Mesodermal cell (in vitro differentiated cells): ENCODE results near the gene SEC22A.

Experiments used
- H3K27ac ChIP-seq: 2 replicates; pipeline ENCODE4 v1.7.0; 2013; ENCODE audit warnings: mild to moderate bottlenecking, low read depth, low read length, moderate library complexity; ENCODE audit not compliant: severe bottlenecking
- H3K36me3 ChIP-seq: 2 replicates; pipeline ENCODE4 v1.7.1; 2013; ENCODE audit warnings: mild to moderate bottlenecking, low read length, moderate library complexity; ENCODE audit not compliant: control insufficient read depth, insufficient read depth
- H3K4me1 ChIP-seq: one replicate; pipeline ENCODE4 v1.7.1; 2013; ENCODE audit warnings: mild to moderate bottlenecking, low read length; ENCODE audit not compliant: insufficient read depth, control insufficient read depth, poor library complexity, severe bottlenecking
- H3K4me3 ChIP-seq: 2 replicates; pipeline ENCODE4 v1.7.0; 2013; ENCODE audit warnings: low read length, control low read depth, mild to moderate bottlenecking; ENCODE audit not compliant: insufficient read depth, poor library complexity, severe bottlenecking; ENCODE audit errors: extremely low read depth
- H3K9me3 ChIP-seq: 2 replicates; pipeline ENCODE4 v1.7.1; 2013; ENCODE audit warnings: mild to moderate bottlenecking, low read length, moderate library complexity; ENCODE audit not compliant: control insufficient read depth
- WGBS, 2 experiments: methylation state at CpG; one replicate each; pipeline ENCODE4 v1.1.5; 2013; ENCODE audit warnings: missing lambda C conversion rate in 2 of 2; ENCODE audit not compliant: insufficient coverage in 2 of 2; 5-methylcytosine and 5-hydroxymethylcytosine counted together

The SEC22A gene

GRCh38 chr3:123287051-123287961 lies 85.6 kb downstream of the SEC22A start:
- H3K4me3 ChIP-seq: no peak overlapping the region
- WGBS, 2 experiments: 86 to 88% methylated on average over 12 to 13 of the region's 14 CpGs
- H3K27ac ChIP-seq: no peak overlapping the region
- no peaks in the 10 kb centered on the region for H3K4me1 ChIP-seq
- H3K9me3 ChIP-seq: no peaks in the 10 kb centered on the region
- no peaks in the 10 kb centered on the region for H3K36me3 ChIP-seq

- Histone ChIP-seq H3K9me3 (no peaks in the 10 kb centered on the region), H3K36me3 (no peaks in the 10 kb centered on the region), H3K4me3 (no peak overlapping the region), H3K27ac (no peak overlapping the region), H3K4me1 (no peaks in the 10 kb centered on the region)
- 80 to 89% methylated on average over 6 of the region's 6 CpGs for WGBS, 2 experiments
Measured at GRCh38 chr3:123287962-123288302, 86.2 kb downstream of the SEC22A start.

GRCh38 chr3:123289391-123290106 lies 87.8 kb downstream of the SEC22A start:
- Histone ChIP-seq H3K4me3 (no peak overlapping the region), H3K4me1 (no peaks in the 10 kb centered on the region), H3K27ac (no peak overlapping the region), H3K9me3 (no peaks in the 10 kb centered on the region), H3K36me3 (no peaks in the 10 kb centered on the region)
- WGBS, 2 experiments: 93 to 96% methylated on average over 13 to 15 of the region's 20 CpGs

GRCh38 chr3:123290107-123290930 lies 88.6 kb downstream of the SEC22A start:
- 89 to 91% methylated on average over 6 to 10 of the region's 13 CpGs for WGBS, 2 experiments

GRCh38 chr3:123290962-123291361 lies 89.2 kb downstream of the SEC22A start:
- no peaks in the 10 kb centered on the region for H3K9me3 ChIP-seq
- WGBS, 2 experiments: 91 to 95% methylated on average over 19 to 23 of the region's 23 CpGs
- H3K36me3 ChIP-seq: no peaks in the 10 kb centered on the region
- no peaks in the 10 kb centered on the region for H3K4me1 ChIP-seq
- H3K27ac ChIP-seq: no peak overlapping the region
- H3K4me3 ChIP-seq: no peak overlapping the region

More at GRCh38 chr3:123290107-123290930, 88.6 kb downstream of the SEC22A start:
- no peaks in the 10 kb centered on the region for H3K4me1 ChIP-seq
- no peak overlapping the region for H3K4me3 ChIP-seq
- H3K27ac ChIP-seq: no peak overlapping the region
- no peaks in the 10 kb centered on the region for H3K9me3 ChIP-seq
- H3K36me3 ChIP-seq: no peaks in the 10 kb centered on the region

- Histone ChIP-seq H3K27ac (no peak overlapping the region), H3K4me3 (no peak overlapping the region), H3K9me3 (no peaks in the 10 kb centered on the region), H3K4me1 (no peaks in the 10 kb centered on the region), H3K36me3 (no peaks in the 10 kb centered on the region)
- WGBS, 2 experiments: 74 to 95% methylated on average over 3 to 6 of the region's 7 CpGs
Measured at GRCh38 chr3:123291404-123291803, 89.7 kb downstream of the SEC22A start.

- 70 to 79% methylated on average over 9 of the region's 15 CpGs for WGBS, 2 experiments
Measured at GRCh38 chr3:123292321-123293310, 90.9 kb downstream of the SEC22A start.

GRCh38 chr3:123294296-123294938 lies 92.7 kb downstream of the SEC22A start:
- WGBS, 2 experiments: 97 to 98% methylated on average over 13 of the region's 13 CpGs
- H3K4me1 ChIP-seq: no peaks in the 10 kb centered on the region
- no peak overlapping the region for H3K27ac ChIP-seq
- no peak overlapping the region for H3K4me3 ChIP-seq
- H3K36me3 ChIP-seq: no peaks in the 10 kb centered on the region
- no peaks in the 10 kb centered on the region for H3K9me3 ChIP-seq

More at GRCh38 chr3:123292321-123293310, 90.9 kb downstream of the SEC22A start:
- Histone ChIP-seq H3K36me3 (no peaks in the 10 kb centered on the region), H3K27ac (no peak overlapping the region), H3K9me3 (no peaks in the 10 kb centered on the region), H3K4me3 (no peak overlapping the region), H3K4me1 (no peaks in the 10 kb centered on the region)

- Histone ChIP-seq H3K36me3 (no peaks in the 10 kb centered on the region), H3K4me1 (no peaks in the 10 kb centered on the region), H3K9me3 (no peaks in the 10 kb centered on the region), H3K4me3 (no peak overlapping the region), H3K27ac (no peak overlapping the region)
- 82 to 85% methylated on average over 6 of the region's 7 CpGs for WGBS, 2 experiments
Measured at GRCh38 chr3:123295171-123295900, 93.6 kb downstream of the SEC22A start.
